NCI-H187 treated with DMSO at 0.1 percent for 48 hours (cell line): Measurements from ENCODE around the gene GM2A.
A peak's percentile ranks its signal among the peaks of the same experiment; 100 is the strongest.
"Not testable (repeated sequence)": the region's sequence is repeated elsewhere in the genome, so short reads cannot be mapped to it uniquely, and the experiment has no call there.

Source experiments
- DNase-seq: peaks from one replicate; lab custom pipeline; 2025; lab: John Stamatoyannopoulos, UW

Gene GM2A

GRCh38 chr5:151288180-151288579 lies 35.2 kb downstream of the GM2A start:
- DNase-seq = peak; percentile 71

GRCh38 chr5:151293624-151294023 lies 40.6 kb downstream of the GM2A start:
- DNase-seq = no peak

- DNase-seq = no peak
Measured at GRCh38 chr5:151295138-151295537, 42.2 kb downstream of the GM2A start.

GRCh38 chr5:151295791-151296477 lies 42.9 kb downstream of the GM2A start:
- no peak for DNase-seq

- DNase-seq = no peak
Measured at GRCh38 chr5:151296478-151296830, 43.5 kb downstream of the GM2A start.

GRCh38 chr5:151296974-151297373 lies 44.0 kb downstream of the GM2A start:
- no peak for DNase-seq

- no peak for DNase-seq
Measured at GRCh38 chr5:151298063-151298855, 45.3 kb downstream of the GM2A start.

- DNase-seq = no peak
Measured at GRCh38 chr5:151303666-151304065, 50.7 kb downstream of the GM2A start, which contains the start of gene SLC36A3. TSS of gene SLC36A3 (minus strand) at chr5:151303766. CDS start at chr5:151303354, 412 bp downstream.

GRCh38 chr5:151309266-151309665 lies 56.3 kb downstream of the GM2A start:
- not testable (repeated sequence) for DNase-seq

GRCh38 chr5:151309821-151310220 lies 56.8 kb downstream of the GM2A start:
- not testable (repeated sequence) for DNase-seq

GRCh38 chr5:151310932-151311331 lies 57.9 kb downstream of the GM2A start:
- no peak for DNase-seq

- no peak for DNase-seq
Measured at GRCh38 chr5:151312756-151313324, 59.9 kb downstream of the GM2A start.

GRCh38 chr5:151313357-151313756 lies 60.4 kb downstream of the GM2A start:
- DNase-seq = no peak

- no peak for DNase-seq
Measured at GRCh38 chr5:151315998-151316597, 63.1 kb downstream of the GM2A start.

GRCh38 chr5:151317871-151318270 lies 64.9 kb downstream of the GM2A start:
- no peak for DNase-seq

GRCh38 chr5:151318850-151319732 lies 66.1 kb downstream of the GM2A start:
- peak; percentile 5 for DNase-seq
